ENCODE results near the gene TMEM255B. TPM values are rescaled to one million over a fixed set of nuclear protein-coding genes. Genes with fewer than 3 reads are reported as not detected.

The TMEM255B gene
- total RNA-seq, 1 donor from 2014 or later = 8.4 TPM

DNA sequence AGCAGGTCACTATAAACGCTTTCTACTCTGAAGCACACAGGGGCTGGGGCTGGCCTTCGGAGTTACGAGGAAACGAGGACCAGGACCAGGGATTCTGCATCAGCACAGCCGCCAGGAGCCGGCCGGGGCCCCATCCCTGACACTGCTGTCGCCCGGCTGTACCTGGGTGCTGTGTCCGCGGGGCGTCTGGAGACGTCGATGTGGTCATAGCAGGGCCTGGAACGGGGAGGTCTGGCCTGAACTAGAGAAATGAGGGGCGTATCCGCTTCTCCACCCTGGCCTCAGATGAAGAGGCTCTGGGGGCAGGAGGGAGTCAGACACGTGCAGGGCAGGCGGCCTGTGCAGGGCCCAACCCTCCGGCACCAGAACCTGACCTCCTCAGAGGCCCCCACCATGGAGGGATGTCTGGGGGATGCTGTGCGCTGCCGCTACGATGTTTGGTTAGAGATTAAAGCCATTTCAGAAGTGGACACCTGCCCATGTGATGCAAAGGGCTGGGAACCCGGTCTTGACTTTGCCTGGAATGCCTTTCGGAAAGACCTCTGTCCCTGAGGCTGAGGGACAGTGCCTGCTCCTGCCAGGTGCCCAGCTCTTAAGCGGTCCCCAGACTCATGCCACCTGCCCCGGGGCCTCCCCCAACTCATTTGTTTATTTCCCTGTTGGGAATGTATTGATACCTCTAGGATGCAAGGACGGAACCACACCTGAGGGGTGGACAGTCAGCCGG, 83.5 kb downstream of the TMEM255B start:
- H3K27ac ChIP-seq (ENCODE audit: low read depth, low read length) = no peak overlapping the region
- Mint-ChIP-seq H3K27ac (ENCODE audit: unreplicated experiment) (no peak overlapping the region), H3K4me1 (ENCODE audit: low read depth, unreplicated experiment) (peaks cover 29% of the 10 kb centered on the region), H3K4me3 (ENCODE audit: unreplicated experiment) (no peak overlapping the region), H3K27me3 (ENCODE audit: low read depth, unreplicated experiment) (no peaks in the 10 kb centered on the region), H3K9me3 (ENCODE audit: unreplicated experiment) (no peaks in the 10 kb centered on the region), H3K36me3 (ENCODE audit: low read depth, unreplicated experiment) (peaks cover 17% of the 10 kb centered on the region)
- H3K9ac ChIP-seq (ENCODE audit: low read length) = no peak overlapping the region
- peaks cover 37% of the 10 kb centered on the region for H3K4me1 ChIP-seq (ENCODE audit: insufficient read depth, low read length)
- no peaks in the 10 kb centered on the region for H3K27me3 ChIP-seq (ENCODE audit: insufficient read depth, low read length)
- no peak for TF ChIP-seq EZH2 (IDR thresholded peaks at IDR 0.05; ENCODE audit: insufficient read depth, low read length)
- TF ChIP-seq, protein P1, sequence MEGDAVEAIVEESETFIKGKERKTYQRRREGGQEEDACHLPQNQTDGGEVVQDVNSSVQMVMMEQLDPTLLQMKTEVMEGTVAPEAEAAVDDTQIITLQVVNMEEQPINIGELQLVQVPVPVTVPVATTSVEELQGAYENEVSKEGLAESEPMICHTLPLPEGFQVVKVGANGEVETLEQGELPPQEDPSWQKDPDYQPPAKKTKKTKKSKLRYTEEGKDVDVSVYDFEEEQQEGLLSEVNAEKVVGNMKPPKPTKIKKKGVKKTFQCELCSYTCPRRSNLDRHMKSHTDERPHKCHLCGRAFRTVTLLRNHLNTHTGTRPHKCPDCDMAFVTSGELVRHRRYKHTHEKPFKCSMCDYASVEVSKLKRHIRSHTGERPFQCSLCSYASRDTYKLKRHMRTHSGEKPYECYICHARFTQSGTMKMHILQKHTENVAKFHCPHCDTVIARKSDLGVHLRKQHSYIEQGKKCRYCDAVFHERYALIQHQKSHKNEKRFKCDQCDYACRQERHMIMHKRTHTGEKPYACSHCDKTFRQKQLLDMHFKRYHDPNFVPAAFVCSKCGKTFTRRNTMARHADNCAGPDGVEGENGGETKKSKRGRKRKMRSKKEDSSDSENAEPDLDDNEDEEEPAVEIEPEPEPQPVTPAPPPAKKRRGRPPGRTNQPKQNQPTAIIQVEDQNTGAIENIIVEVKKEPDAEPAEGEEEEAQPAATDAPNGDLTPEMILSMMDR (IDR thresholded peaks at IDR 0.05; ENCODE audit: insufficient read depth, low read depth, low read length) = no peak
- no peak for DNase-seq (ENCODE audit: low read depth)
- FAIRE-seq = no peak
- H3K36me3 ChIP-seq (ENCODE audit: insufficient read depth, low read length) = no peaks in the 10 kb centered on the region
- no peak overlapping the region for H2AFZ ChIP-seq (ENCODE audit: low read depth, low read length)
- H3K79me2 ChIP-seq (ENCODE audit: insufficient read depth, low read length) = peaks cover 62% of the 10 kb centered on the region
- no peaks in the 10 kb centered on the region for H3K9me3 ChIP-seq (ENCODE audit: insufficient read depth, low read depth, low read length)
- H3K4me3 ChIP-seq (ENCODE audit: insufficient read depth, low read depth, low read length) = no peak overlapping the region
- H3K4me2 ChIP-seq (ENCODE audit: low read length) = no peak overlapping the region
- peaks cover 23% of the 10 kb centered on the region for H4K20me1 ChIP-seq (ENCODE audit: insufficient read depth, low read length)

DNA sequence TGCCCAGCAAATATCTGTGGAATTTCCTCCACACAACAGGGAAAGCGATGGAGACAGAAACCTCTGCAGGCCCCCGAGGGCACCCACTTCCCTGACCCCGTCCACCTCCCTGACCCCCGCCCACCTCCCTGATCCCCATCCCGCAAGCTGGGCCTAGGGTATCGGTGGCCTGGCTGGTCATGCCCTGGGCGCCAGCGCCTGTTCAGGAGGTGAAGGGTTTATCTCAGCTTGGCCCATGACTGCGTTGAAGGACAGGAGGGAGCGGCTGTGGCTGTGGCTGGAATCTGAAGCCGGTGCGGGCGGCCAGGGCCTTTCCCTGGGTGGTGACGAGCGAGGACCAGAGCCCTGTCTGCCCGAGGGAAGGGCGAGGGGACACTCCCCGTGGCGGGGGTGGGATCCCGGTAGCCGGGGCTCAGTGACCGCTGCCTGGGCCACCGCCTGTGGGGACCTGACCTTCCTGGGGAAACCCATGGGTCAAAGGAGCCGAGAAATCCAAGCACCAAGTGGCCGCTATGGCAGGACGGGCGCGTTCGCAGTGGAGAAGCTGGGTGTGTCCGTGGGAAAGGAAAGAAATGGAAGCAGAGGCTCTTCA, 84.1 kb downstream of the TMEM255B start:
- Histone ChIP-seq H3K79me2 (ENCODE audit: insufficient read depth, low read length) (peaks cover 69% of the 10 kb centered on the region), H3K9ac (ENCODE audit: low read length) (no peak overlapping the region), H3K27ac (ENCODE audit: low read depth, low read length) (no peak overlapping the region), H3K9me3 (ENCODE audit: insufficient read depth, low read depth, low read length) (no peaks in the 10 kb centered on the region), H3K36me3 (ENCODE audit: insufficient read depth, low read length) (peaks cover under 1% of the 10 kb centered on the region), H3K4me1 (ENCODE audit: insufficient read depth, low read length) (peaks cover 31% of the 10 kb centered on the region), H3K4me3 (ENCODE audit: insufficient read depth, low read depth, low read length) (no peak overlapping the region), H2AFZ (ENCODE audit: low read depth, low read length) (no peak overlapping the region), H3K4me2 (ENCODE audit: low read length) (no peak overlapping the region), H3K27me3 (ENCODE audit: insufficient read depth, low read length) (no peaks in the 10 kb centered on the region), H4K20me1 (ENCODE audit: insufficient read depth, low read length) (peaks cover 28% of the 10 kb centered on the region)
- FAIRE-seq (no peak), DNase-seq (ENCODE audit: low read depth) (no peak)
- TF ChIP-seq EZH2 (IDR thresholded peaks at IDR 0.05; ENCODE audit: insufficient read depth, low read length) = no peak
- TF ChIP-seq, protein P1 (IDR thresholded peaks at IDR 0.05; ENCODE audit: insufficient read depth, low read depth, low read length) = no peak
- Mint-ChIP-seq H3K4me1 (ENCODE audit: low read depth, unreplicated experiment) (peaks cover 22% of the 10 kb centered on the region), H3K27ac (ENCODE audit: unreplicated experiment) (no peak overlapping the region), H3K27me3 (ENCODE audit: low read depth, unreplicated experiment) (no peaks in the 10 kb centered on the region), H3K36me3 (ENCODE audit: low read depth, unreplicated experiment) (peaks cover 23% of the 10 kb centered on the region), H3K4me3 (ENCODE audit: unreplicated experiment) (no peak overlapping the region), H3K9me3 (ENCODE audit: unreplicated experiment) (no peaks in the 10 kb centered on the region)
